SK-N-MC (cell line): Measurements from ENCODE around the gene GNAS.

Experiments
- DNase-seq: peaks from one replicate; pipeline ENCODE4 v3.0.0-alpha.2; 2011; ENCODE audit warnings: low read depth, low spot score
- H3K27ac ChIP-seq: fragments of 200-600 bp; sonication (generic); 2 replicates; pipeline ENCODE4 v1.5.1; 2016; ENCODE audit warnings: mixed run types
- H3K36me3 ChIP-seq: fragments of 200-600 bp; sonication (generic); 2 replicates; pipeline ENCODE4 v1.6.1; 2017; ENCODE audit warnings: antibody characterized with exemption, low read length, mixed read lengths; ENCODE audit not compliant: insufficient read depth
- H3K4me3 ChIP-seq: fragments of 200-600 bp; sonication (generic); 2 replicates; pipeline ENCODE4 v1.5.1; 2016
- H3K9ac ChIP-seq: fragments of 200-600 bp; sonication (generic); 2 replicates; pipeline ENCODE4 v1.8.0; 2017; ENCODE audit warnings: mixed run types, mixed read lengths; ENCODE audit not compliant: insufficient read length
- H3K9me3 ChIP-seq: fragments of 200-600 bp; sonication (generic); 2 replicates; pipeline ENCODE4 v1.6.1; 2017; ENCODE audit warnings: low read depth, mild to moderate bottlenecking, antibody characterized with exemption, low read length, moderate library complexity, mixed read lengths
- POLR2AphosphoS5 ChIP-seq: IDR thresholded peaks from 2 replicates; pipeline ENCODE4 v1.6.1; 2012; ENCODE audit warnings: mild to moderate bottlenecking, low read depth, low read length, borderline replicate concordance

Gene GNAS

DNA sequence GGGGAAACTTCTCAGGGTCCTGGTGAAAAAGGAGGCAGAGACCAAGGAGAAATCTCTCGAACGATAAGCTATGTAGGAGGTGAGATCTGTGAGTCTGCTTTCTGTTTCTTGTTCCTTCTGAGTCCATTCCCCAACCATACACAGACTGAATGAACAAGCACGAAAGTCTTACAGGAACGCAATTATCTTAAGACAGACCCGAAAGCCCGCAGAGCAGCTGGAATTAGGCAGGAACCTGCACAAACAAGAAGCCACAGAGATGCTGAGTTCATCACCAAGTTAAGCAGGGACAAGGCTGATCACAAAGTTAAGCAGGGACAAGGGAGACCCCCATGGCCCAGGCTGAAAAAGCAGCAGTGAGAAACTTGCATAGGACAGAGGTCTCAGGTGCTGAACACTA lies 107.1 kb downstream of the GNAS start:
- no peak for DNase-seq
- no peak for TF ChIP-seq POLR2AphosphoS5
- H3K9me3 ChIP-seq = no peaks in the 10 kb centered on the region
- no peaks in the 10 kb centered on the region for H3K36me3 ChIP-seq
- H3K9ac ChIP-seq = no peak overlapping the region
- no peak overlapping the region for H3K4me3 ChIP-seq
- H3K27ac ChIP-seq = no peak overlapping the region
